GM21825 (cell line): ENCODE data around the gene GSTM4.

Source experiments
- ATAC-seq: cut with Tn5 transposase; IDR thresholded peaks from one replicate; pipeline ENCODE4 v1.9.1; 2021; ENCODE audit warnings: mild to moderate bottlenecking, moderate library complexity; ENCODE audit not compliant: unreplicated experiment

Gene GSTM4

GRCh38 chr1:109636201-109636952, 19.5 kb upstream of the GSTM4 start:
- ATAC-seq: no peak

- no peak for ATAC-seq
Observed at GRCh38 chr1:109637446-109637845, 18.5 kb upstream of the GSTM4 start.

- ATAC-seq: no peak
Observed at GRCh38 chr1:109639063-109639840, 16.6 kb upstream of the GSTM4 start.

- no peak for ATAC-seq
Observed at GRCh38 chr1:109639841-109640184, 16.1 kb upstream of the GSTM4 start.

GRCh38 chr1:109640285-109640865, 15.5 kb upstream of the GSTM4 start:
- peak; percentile 59 for ATAC-seq

GRCh38 chr1:109641078-109641740, 14.7 kb upstream of the GSTM4 start:
- ATAC-seq: no peak

GRCh38 chr1:109641861-109642260, 14.0 kb upstream of the GSTM4 start:
- ATAC-seq: no peak

- ATAC-seq: no peak
Observed at GRCh38 chr1:109642626-109643025, 13.3 kb upstream of the GSTM4 start.

- ATAC-seq: peak; percentile 86
Observed at GRCh38 chr1:109643385-109644230, 12.3 kb upstream of the GSTM4 start.

GRCh38 chr1:109644670-109645069, 11.2 kb upstream of the GSTM4 start:
- no peak for ATAC-seq

- no peak for ATAC-seq
Observed at GRCh38 chr1:109649491-109649914, 6.4 kb upstream of the GSTM4 start.

- no peak for ATAC-seq
Observed at GRCh38 chr1:109650609-109651008, 5.3 kb upstream of the GSTM4 start.

- no peak for ATAC-seq
Observed at GRCh38 chr1:109652402-109652801, 3.5 kb upstream of the GSTM4 start.

- ATAC-seq: no peak
Observed at GRCh38 chr1:109653306-109653705, 2.6 kb upstream of the GSTM4 start.

- ATAC-seq: no peak
Observed at GRCh38 chr1:109654519-109654918, 1.4 kb upstream of the GSTM4 start.

- ATAC-seq: no peak
Observed at GRCh38 chr1:109657395-109657794, 1.5 kb downstream of the GSTM4 start.

- no peak for ATAC-seq
Observed at GRCh38 chr1:109657970-109658369, 2.1 kb downstream of the GSTM4 start.

GRCh38 chr1:109658533-109659042, 2.7 kb downstream of the GSTM4 start:
- ATAC-seq: no peak

- no peak for ATAC-seq
Observed at GRCh38 chr1:109659145-109659544, 3.2 kb downstream of the GSTM4 start.

GRCh38 chr1:109659997-109660690, 4.2 kb downstream of the GSTM4 start:
- ATAC-seq: no peak
